Measurements from ENCODE around the gene TRIM34. TPM values are rescaled to one million over a fixed set of nuclear protein-coding genes. Genes with fewer than 3 reads are reported as not detected.
"Not testable (repeated sequence)": the region's sequence is repeated elsewhere in the genome, so short reads cannot be mapped to it uniquely, and the experiment has no call there.

Gene TRIM34
- total and polyA plus RNA-seq, 2 donors (not counting 1 experiment from before 2014, with no cell fraction given) = 21.9 to 29.1 TPM

- Histone ChIP-seq H2AFZ (ENCODE audit: insufficient read depth, low read depth, low read length, poor library complexity, severe bottlenecking) (no peak overlapping the region), H4K20me1 (ENCODE audit: control insufficient read depth, insufficient read depth, low read length, poor library complexity, severe bottlenecking) (no peaks in the 10 kb centered on the region), H3K4me3 (ENCODE audit: control extremely low read depth in 1 of 5, extremely low read depth in 1 of 5, insufficient read depth in 1 of 5, low read depth in 2 of 5, low read length in 4 of 5) (no peak overlapping the region), H3K4me2 (replicated peaks; ENCODE audit: low read depth, low read length, poor library complexity, severe bottlenecking) (no peak overlapping the region), H3K9me3 (ENCODE audit: control extremely low read depth in 1 of 3, control insufficient read depth in 2 of 3, insufficient read depth in 1 of 3, low read length in 2 of 3) (peaks cover 0 to 1% (median 0%) of the 10 kb centered on the region in 3 donors), H3K4me1 (ENCODE audit: control insufficient read depth in 2 of 2, insufficient read depth in 2 of 2, low read length in 2 of 2) (no peaks in the 10 kb centered on the region), H3K79me2 (ENCODE audit: control insufficient read depth, insufficient read depth, low read length) (peaks cover 34% of the 10 kb centered on the region), H3K9ac (ENCODE audit: low read length) (no peak overlapping the region), H3K27ac (ENCODE audit: low read length in 2 of 2) (no peak overlapping the region), H3K27me3 (replicated peaks in 1 of 4; ENCODE audit: control extremely low read depth in 1 of 4, control insufficient read depth in 3 of 4, insufficient read depth in 4 of 4, low read length in 3 of 4) (no peaks in the 10 kb centered on the region), H3K36me3 (replicated peaks in 1 of 2; ENCODE audit: control extremely low read depth in 1 of 2, control insufficient read depth in 1 of 2, extremely low read depth in 1 of 2, insufficient read depth in 2 of 2, low read length in 1 of 2) (peaks cover 22 to 31% of the 10 kb centered on the region in 2 experiments)
- Mint-ChIP-seq H3K27me3 (no peaks in the 10 kb centered on the region), H3K4me3 (no peak overlapping the region), H3K27ac (no peak overlapping the region), H3K4me1 (peaks cover 2% of the 10 kb centered on the region), H3K9me3 (ENCODE audit: insufficient read depth) (no peaks in the 10 kb centered on the region)
- CTCF ChIA-PET = interaction anchor here (0.8 kb wide), 1 partner anchor 10 kb away, joined by 3 read pairs; no protein-coding TSS in a partner anchor
- POLR2A ChIA-PET = no interaction called here
- ATAC-seq (ENCODE audit: low read depth) (no peak), DNase-seq (no peak)
- WGBS (ENCODE audit: insufficient coverage) = 100% methylated on average over 1 of the region's 4 CpGs
- intact Hi-C loops (cut with micrococcal nuclease) = loop anchor here (5.0 kb wide), 1 partner anchor 38 kb away; no protein-coding TSS in a partner anchor
- TF ChIP-seq, protein P1, sequence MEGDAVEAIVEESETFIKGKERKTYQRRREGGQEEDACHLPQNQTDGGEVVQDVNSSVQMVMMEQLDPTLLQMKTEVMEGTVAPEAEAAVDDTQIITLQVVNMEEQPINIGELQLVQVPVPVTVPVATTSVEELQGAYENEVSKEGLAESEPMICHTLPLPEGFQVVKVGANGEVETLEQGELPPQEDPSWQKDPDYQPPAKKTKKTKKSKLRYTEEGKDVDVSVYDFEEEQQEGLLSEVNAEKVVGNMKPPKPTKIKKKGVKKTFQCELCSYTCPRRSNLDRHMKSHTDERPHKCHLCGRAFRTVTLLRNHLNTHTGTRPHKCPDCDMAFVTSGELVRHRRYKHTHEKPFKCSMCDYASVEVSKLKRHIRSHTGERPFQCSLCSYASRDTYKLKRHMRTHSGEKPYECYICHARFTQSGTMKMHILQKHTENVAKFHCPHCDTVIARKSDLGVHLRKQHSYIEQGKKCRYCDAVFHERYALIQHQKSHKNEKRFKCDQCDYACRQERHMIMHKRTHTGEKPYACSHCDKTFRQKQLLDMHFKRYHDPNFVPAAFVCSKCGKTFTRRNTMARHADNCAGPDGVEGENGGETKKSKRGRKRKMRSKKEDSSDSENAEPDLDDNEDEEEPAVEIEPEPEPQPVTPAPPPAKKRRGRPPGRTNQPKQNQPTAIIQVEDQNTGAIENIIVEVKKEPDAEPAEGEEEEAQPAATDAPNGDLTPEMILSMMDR (IDR thresholded peaks at IDR 0.05) = no peak
- TF ChIP-seq EZH2 (IDR thresholded peaks at IDR 0.05; ENCODE audit: borderline replicate concordance, insufficient read depth, low read depth, low read length, poor library complexity, severe bottlenecking) = no peak
These were observed 49.6 kb downstream of the TRIM34 start for GRCh38 chr11:5674391-5674790.

DNA sequence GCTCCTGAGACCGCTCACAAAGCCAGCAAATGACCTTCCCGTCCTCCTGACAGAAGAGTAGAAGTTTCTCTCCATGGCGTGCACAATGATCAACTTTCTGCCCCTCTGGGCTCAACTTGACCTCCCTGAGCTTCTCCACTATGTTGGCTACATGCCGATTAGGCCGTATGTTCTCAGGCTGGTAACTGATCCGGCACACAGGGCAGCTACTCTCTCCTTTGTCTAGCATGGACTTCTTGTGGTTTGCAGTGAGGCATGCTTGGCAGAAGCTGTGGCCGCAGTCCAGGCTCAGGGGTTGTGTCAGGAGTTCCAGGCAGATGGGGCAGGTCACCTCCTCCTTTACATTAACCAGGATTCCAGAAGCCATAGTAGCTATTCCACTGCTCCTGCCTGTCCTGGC, 55.0 kb downstream of the TRIM34 start:
- H3K27me3 ChIP-seq (replicated peaks in 1 of 4; ENCODE audit: control extremely low read depth in 1 of 4, control insufficient read depth in 3 of 4, insufficient read depth in 4 of 4, low read length in 3 of 4) = no peaks in the 10 kb centered on the region
- H3K27me3 Mint-ChIP-seq = no peaks in the 10 kb centered on the region
- H3K36me3 ChIP-seq (replicated peaks in 1 of 2; ENCODE audit: control extremely low read depth in 1 of 2, control insufficient read depth in 1 of 2, extremely low read depth in 1 of 2, insufficient read depth in 2 of 2, low read length in 1 of 2) = peaks cover 22 to 29% of the 10 kb centered on the region in 2 experiments
- no peak overlapping the region for H3K4me2 ChIP-seq (replicated peaks; ENCODE audit: low read depth, low read length, poor library complexity, severe bottlenecking)
- no peak overlapping the region for H3K4me3 ChIP-seq (ENCODE audit: control extremely low read depth in 1 of 5, extremely low read depth in 1 of 5, insufficient read depth in 1 of 5, low read depth in 2 of 5, low read length in 4 of 5)
- TF ChIP-seq, protein P1 (IDR thresholded peaks at IDR 0.05) = no peak
- TF ChIP-seq EZH2 (IDR thresholded peaks at IDR 0.05; ENCODE audit: borderline replicate concordance, insufficient read depth, low read depth, low read length, poor library complexity, severe bottlenecking) = no peak
- H3K9me3 ChIP-seq (ENCODE audit: control extremely low read depth in 1 of 3, control insufficient read depth in 2 of 3, insufficient read depth in 1 of 3, low read length in 2 of 3) = peaks cover 0 to 1% (median 0%) of the 10 kb centered on the region in 3 donors
- no peak for ATAC-seq (ENCODE audit: low read depth)
- peaks cover 20% of the 10 kb centered on the region for H3K4me1 Mint-ChIP-seq
- peaks cover 5 to 15% of the 10 kb centered on the region in 2 donors for H3K4me1 ChIP-seq (ENCODE audit: control insufficient read depth in 2 of 2, insufficient read depth in 2 of 2, low read length in 2 of 2)
- 100% methylated on average over 6 of the region's 7 CpGs for WGBS (ENCODE audit: insufficient coverage)
- intact Hi-C loops (cut with micrococcal nuclease) = loop anchor here (10.0 kb wide), 1 partner anchor 805 kb away; the partner anchor contains the start of genes ARFIP2 and TIMM10B
- no peak overlapping the region for H3K9ac ChIP-seq (ENCODE audit: low read length)
- H3K27ac Mint-ChIP-seq = no peak overlapping the region
- peaks cover 47% of the 10 kb centered on the region for H3K79me2 ChIP-seq (ENCODE audit: control insufficient read depth, insufficient read depth, low read length)
- H4K20me1 ChIP-seq (ENCODE audit: control insufficient read depth, insufficient read depth, low read length, poor library complexity, severe bottlenecking) = peaks cover 11% of the 10 kb centered on the region
- H3K9me3 Mint-ChIP-seq (ENCODE audit: insufficient read depth) = no peaks in the 10 kb centered on the region
- no peak overlapping the region for H3K4me3 Mint-ChIP-seq
- H2AFZ ChIP-seq (ENCODE audit: insufficient read depth, low read depth, low read length, poor library complexity, severe bottlenecking) = no peak overlapping the region
- ChIA-PET POLR2A (no interaction called here), CTCF (no interaction called here)
- no peak for DNase-seq
- H3K27ac ChIP-seq (ENCODE audit: low read length in 2 of 2) = no peak overlapping the region

DNA sequence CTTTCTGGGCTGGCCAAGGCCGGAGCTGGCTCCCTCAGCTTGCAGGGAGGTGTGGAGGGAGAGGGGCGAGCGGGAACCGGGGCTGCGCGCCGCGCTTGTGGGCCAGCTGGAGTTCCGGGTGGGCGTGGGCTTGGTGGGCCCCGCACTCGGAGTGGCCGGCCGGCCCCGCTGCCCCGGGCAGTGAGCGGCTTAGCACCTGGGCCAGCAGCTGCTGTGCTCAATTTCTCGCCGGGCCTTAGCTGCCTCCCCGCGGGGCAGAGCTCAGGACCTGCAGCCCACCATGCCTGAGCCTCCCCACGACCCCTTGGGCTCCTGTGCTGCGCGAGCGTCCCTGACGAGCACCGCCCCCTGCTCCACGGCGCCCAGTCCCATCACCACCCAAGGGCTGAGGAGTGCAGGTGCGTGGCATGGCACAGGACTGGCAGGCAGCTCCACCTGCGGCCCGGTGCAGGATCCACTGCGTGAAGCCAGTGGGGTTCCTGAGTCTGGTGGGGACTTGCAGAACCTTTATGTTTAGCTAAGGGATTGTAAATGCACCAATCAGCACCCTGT, 58.2 kb downstream of the TRIM34 start:
- H4K20me1 ChIP-seq (ENCODE audit: control insufficient read depth, insufficient read depth, low read length, poor library complexity, severe bottlenecking) = peaks cover 11% of the 10 kb centered on the region
- 85% methylated on average over 29 of the region's 33 CpGs for WGBS (ENCODE audit: insufficient coverage)
- ATAC-seq (ENCODE audit: low read depth); DNase-seq; H3K27ac Mint-ChIP-seq; H3K4me2 ChIP-seq (replicated peaks; ENCODE audit: low read depth, low read length, poor library complexity, severe bottlenecking); H3K4me3 ChIP-seq (ENCODE audit: control extremely low read depth in 1 of 5, extremely low read depth in 1 of 5, insufficient read depth in 1 of 5, low read depth in 2 of 5, low read length in 4 of 5); H3K27me3 Mint-ChIP-seq; H3K9ac ChIP-seq (ENCODE audit: low read length); H3K27ac ChIP-seq (ENCODE audit: low read length in 2 of 2); H2AFZ ChIP-seq (ENCODE audit: insufficient read depth, low read depth, low read length, poor library complexity, severe bottlenecking); H3K9me3 Mint-ChIP-seq (ENCODE audit: insufficient read depth); H3K9me3 ChIP-seq (ENCODE audit: control extremely low read depth in 1 of 3, control insufficient read depth in 2 of 3, insufficient read depth in 1 of 3, low read length in 2 of 3); H3K27me3 ChIP-seq (replicated peaks in 1 of 4; ENCODE audit: control extremely low read depth in 1 of 4, control insufficient read depth in 3 of 4, insufficient read depth in 4 of 4, low read length in 3 of 4): not testable (repeated sequence)
- H3K79me2 ChIP-seq (ENCODE audit: control insufficient read depth, insufficient read depth, low read length) = peaks cover 68% of the 10 kb centered on the region
- peaks cover 9 to 21% of the 10 kb centered on the region in 2 donors for H3K4me1 ChIP-seq (ENCODE audit: control insufficient read depth in 2 of 2, insufficient read depth in 2 of 2, low read length in 2 of 2)
- H3K4me1 Mint-ChIP-seq = peaks cover 32% of the 10 kb centered on the region
- POLR2A ChIA-PET = interaction anchor here (1.3 kb wide), 1 partner anchor 58 kb away, joined by 3 read pairs; the partner anchor contains the start of gene TRIM34
- peaks cover 22 to 23% of the 10 kb centered on the region in 2 experiments for H3K36me3 ChIP-seq (replicated peaks in 1 of 2; ENCODE audit: control extremely low read depth in 1 of 2, control insufficient read depth in 1 of 2, extremely low read depth in 1 of 2, insufficient read depth in 2 of 2, low read length in 1 of 2)
- peak overlapping the region; percentile 90 for H3K4me3 Mint-ChIP-seq
- CTCF ChIA-PET = interaction anchor here (0.6 to 5.2 kb wide), 9 partner anchors 17 to 127 kb away, joined by 3 to 82 read pairs (median 17); partner anchors contain the start of gene OR52N2
- intact Hi-C loops (cut with micrococcal nuclease) = loop anchor here (10.0 kb wide), 1 partner anchor 802 kb away; the partner anchor contains the start of genes ARFIP2 and TIMM10B
